ENCODE results near the gene TOMM40. TPM values are rescaled to one million over a fixed set of nuclear protein-coding genes. Genes with fewer than 3 reads are reported as not detected.

TOMM40 gene
- total and polyA plus RNA-seq, 2 of the 13 experiments (the other 11 are each of a cell fraction or from before 2014, with no cell fraction given) = 72.0 to 110 TPM

DNA sequence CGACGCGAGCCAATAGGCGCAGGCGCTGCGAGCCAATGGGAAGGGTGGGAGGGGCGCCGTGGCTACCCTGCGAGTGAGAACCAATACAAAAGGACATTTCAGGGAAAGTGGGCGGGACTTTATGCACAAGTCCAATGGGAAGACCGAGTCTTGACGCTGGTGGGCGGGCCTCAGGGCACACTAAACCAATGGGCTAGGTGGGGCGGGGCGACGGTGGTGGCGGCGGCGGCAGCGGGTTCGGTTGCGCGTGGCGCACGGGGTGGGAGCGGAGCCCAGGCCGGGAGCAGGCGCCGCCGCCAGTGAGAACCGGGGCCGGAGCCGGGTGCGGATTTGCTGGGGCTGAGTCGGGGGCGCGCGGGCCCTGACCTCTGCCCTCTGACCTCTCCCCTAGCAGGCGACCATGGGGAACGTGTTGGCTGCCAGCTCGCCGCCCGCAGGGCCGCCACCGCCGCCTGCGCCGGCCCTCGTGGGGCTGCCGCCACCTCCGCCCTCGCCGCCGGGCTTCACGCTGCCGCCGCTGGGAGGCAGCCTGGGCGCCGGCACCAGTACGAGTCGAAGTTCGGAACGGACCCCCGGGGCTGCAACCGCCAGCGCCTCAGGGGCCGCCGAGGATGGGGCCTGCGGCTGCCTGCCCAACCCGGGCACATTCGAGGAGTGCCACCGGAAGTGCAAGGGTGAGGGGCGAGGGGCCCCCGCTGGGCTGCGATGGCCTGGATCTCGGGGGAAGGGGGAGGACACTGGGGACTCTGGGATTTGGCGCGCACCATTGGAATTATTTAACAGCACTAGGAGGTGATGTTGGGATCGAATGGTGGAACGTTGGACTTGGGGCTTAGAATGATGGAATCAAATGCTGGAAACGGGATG is at the start of gene TOMM40 (continued):
- TF ChIP-seq ZNF512 (CRISPR knock-in tag; IDR thresholded peaks at IDR 0.05) (no peak), HNF1A (IDR thresholded peaks at IDR 0.05; ENCODE audit: low read depth) (no peak), HNF1A (CRISPR knock-in tag; IDR thresholded peaks at IDR 0.05; ENCODE audit: borderline replicate concordance) (peak; percentile 62; the same call in 1 of the 2 replicates), ZNF3 (CRISPR knock-in tag; IDR thresholded peaks at IDR 0.05) (no peak), DPF2 (CRISPR knock-in tag; IDR thresholded peaks at IDR 0.05; ENCODE audit: borderline replicate concordance, low read depth) (no peak), FOSL2 (CRISPR knock-in tag; IDR thresholded peaks at IDR 0.05) (no peak; the same call in 1 of the 2 replicates), MED13 (CRISPR knock-in tag; IDR thresholded peaks at IDR 0.05) (no peak), RNF2 (conservative IDR thresholded peaks at IDR 0.05; ENCODE audit: low read depth) (0 out of 2 replicates have a peak, but pooled peaks have one; percentile 45), ZNF598 (CRISPR knock-in tag; IDR thresholded peaks at IDR 0.05; ENCODE audit: borderline replicate concordance) (no peak), AGO2 (optimal IDR thresholded peaks at IDR 0.05; ENCODE audit: low read depth, low read length) (peak; percentile 55), ZNF274 (CRISPR knock-in tag; IDR thresholded peaks at IDR 0.05) (peak; percentile 46; the same call in 1 of the 2 replicates), ZBTB44 (CRISPR knock-in tag; IDR thresholded peaks at IDR 0.05) (no peak), RCOR2 (CRISPR knock-in tag; IDR thresholded peaks at IDR 0.05) (no peak), NR2F6 (IDR thresholded peaks at IDR 0.05) (peak; percentile 73; the same call in 1 of the 2 replicates), NR2F6 (CRISPR knock-in tag; IDR thresholded peaks at IDR 0.05) (no peak), ZMAT3 (CRISPR knock-in tag; conservative IDR thresholded peaks at IDR 0.05) (no peak), HNRNPUL1 (IDR thresholded peaks at IDR 0.05; ENCODE audit: low read depth, low read length) (no peak), NR2C2 (CRISPR knock-in tag; IDR thresholded peaks at IDR 0.05; ENCODE audit: borderline replicate concordance) (peak; percentile 98)
- TF ChIP-seq, protein P1, sequence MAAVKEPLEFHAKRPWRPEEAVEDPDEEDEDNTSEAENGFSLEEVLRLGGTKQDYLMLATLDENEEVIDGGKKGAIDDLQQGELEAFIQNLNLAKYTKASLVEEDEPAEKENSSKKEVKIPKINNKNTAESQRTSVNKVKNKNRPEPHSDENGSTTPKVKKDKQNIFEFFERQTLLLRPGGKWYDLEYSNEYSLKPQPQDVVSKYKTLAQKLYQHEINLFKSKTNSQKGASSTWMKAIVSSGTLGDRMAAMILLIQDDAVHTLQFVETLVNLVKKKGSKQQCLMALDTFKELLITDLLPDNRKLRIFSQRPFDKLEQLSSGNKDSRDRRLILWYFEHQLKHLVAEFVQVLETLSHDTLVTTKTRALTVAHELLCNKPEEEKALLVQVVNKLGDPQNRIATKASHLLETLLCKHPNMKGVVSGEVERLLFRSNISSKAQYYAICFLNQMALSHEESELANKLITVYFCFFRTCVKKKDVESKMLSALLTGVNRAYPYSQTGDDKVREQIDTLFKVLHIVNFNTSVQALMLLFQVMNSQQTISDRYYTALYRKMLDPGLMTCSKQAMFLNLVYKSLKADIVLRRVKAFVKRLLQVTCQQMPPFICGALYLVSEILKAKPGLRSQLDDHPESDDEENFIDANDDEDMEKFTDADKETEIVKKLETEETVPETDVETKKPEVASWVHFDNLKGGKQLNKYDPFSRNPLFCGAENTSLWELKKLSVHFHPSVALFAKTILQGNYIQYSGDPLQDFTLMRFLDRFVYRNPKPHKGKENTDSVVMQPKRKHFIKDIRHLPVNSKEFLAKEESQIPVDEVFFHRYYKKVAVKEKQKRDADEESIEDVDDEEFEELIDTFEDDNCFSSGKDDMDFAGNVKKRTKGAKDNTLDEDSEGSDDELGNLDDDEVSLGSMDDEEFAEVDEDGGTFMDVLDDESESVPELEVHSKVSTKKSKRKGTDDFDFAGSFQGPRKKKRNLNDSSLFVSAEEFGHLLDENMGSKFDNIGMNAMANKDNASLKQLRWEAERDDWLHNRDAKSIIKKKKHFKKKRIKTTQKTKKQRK (IDR thresholded peaks at IDR 0.05; ENCODE audit: low read length) = peak; percentile 75

All from HepG2 (cell line).